H9 (cell line): Measurements from ENCODE around the gene TNPO1. TPM values are rescaled to one million over a fixed set of nuclear protein-coding genes. Genes with fewer than 3 reads are reported as not detected.

Source experiments
- DNase-seq: peaks from one replicate; pipeline ENCODE4 v3.0.0-alpha.2; 2017
- H2AFZ ChIP-seq: one replicate; pipeline ENCODE4 v1.6.1; 2013; ENCODE audit warnings: mild to moderate bottlenecking, low read length, control low read depth, moderate library complexity
- H2AK5ac ChIP-seq: 2 replicates; pipeline ENCODE4 v1.6.1; 2013; ENCODE audit warnings: low read length, control low read depth, mixed read lengths; ENCODE audit not compliant: insufficient read length
- H2BK120ac ChIP-seq: one replicate; pipeline ENCODE4 v1.6.1; 2013; ENCODE audit warnings: low read depth, mild to moderate bottlenecking, low read length, control low read depth, inconsistent platforms; ENCODE audit not compliant: poor library complexity, severe bottlenecking
- H2BK12ac ChIP-seq: 2 replicates; pipeline ENCODE4 v1.6.1; 2013; ENCODE audit warnings: low read length, control low read depth, mixed read lengths, low read depth; ENCODE audit not compliant: insufficient read length
- H2BK15ac ChIP-seq: 2 replicates; pipeline ENCODE4 v1.6.1; 2013; ENCODE audit warnings: low read depth, low read length, control low read depth
- H2BK20ac ChIP-seq: one replicate; pipeline ENCODE4 v1.6.1; 2013; ENCODE audit warnings: low read depth, mild to moderate bottlenecking, low read length, control low read depth, inconsistent platforms; ENCODE audit not compliant: poor library complexity, severe bottlenecking
- H2BK5ac ChIP-seq: 2 replicates; pipeline ENCODE4 v1.6.1; 2013; ENCODE audit warnings: low read length, control low read depth, mixed read lengths; ENCODE audit not compliant: insufficient read length
- H3K14ac ChIP-seq: 2 replicates; pipeline ENCODE4 v1.6.1; 2013; ENCODE audit warnings: low read length, control low read depth; ENCODE audit not compliant: insufficient read depth
- H3K18ac ChIP-seq: 2 replicates; pipeline ENCODE4 v1.6.1; 2013; ENCODE audit warnings: low read depth, mild to moderate bottlenecking, mixed read lengths, low read length, control low read depth; ENCODE audit not compliant: insufficient read length
- H3K23ac ChIP-seq: 2 replicates; pipeline ENCODE4 v1.6.1; 2013; ENCODE audit warnings: low read length, control low read depth, mixed read lengths, low read depth; ENCODE audit not compliant: insufficient read length
- H3K23me2 ChIP-seq: 2 replicates; pipeline ENCODE4 v1.6.1; 2013; ENCODE audit warnings: low read depth, mild to moderate bottlenecking, mixed read lengths, low read length, control low read depth; ENCODE audit not compliant: insufficient read length, poor library complexity, severe bottlenecking
- H3K27ac ChIP-seq: 2 replicates; pipeline ENCODE4 v1.5.1; 2013; ENCODE audit warnings: low read length, control low read depth, mixed read lengths, low read depth; ENCODE audit not compliant: insufficient read length
- H3K27me3 ChIP-seq: 2 replicates; pipeline ENCODE4 v1.6.1; 2013; ENCODE audit warnings: low read length, control low read depth, inconsistent platforms; ENCODE audit not compliant: insufficient read depth
- H3K4ac ChIP-seq: 2 replicates; pipeline ENCODE4 v1.6.1; 2013; ENCODE audit warnings: low read depth, mild to moderate bottlenecking, control low read depth, inconsistent platforms, low read length, moderate library complexity
- H3K4me1 ChIP-seq: 2 replicates; pipeline ENCODE4 v1.6.1; 2013; ENCODE audit warnings: low read length, control low read depth, inconsistent platforms; ENCODE audit not compliant: insufficient read depth
- H3K4me2 ChIP-seq: 2 replicates; pipeline ENCODE4 v1.6.1; 2013; ENCODE audit warnings: low read length, control low read depth, mixed read lengths; ENCODE audit not compliant: insufficient read length, insufficient read depth
- H3K56ac ChIP-seq: 2 replicates; pipeline ENCODE4 v1.6.1; 2013; ENCODE audit warnings: low read depth, mild to moderate bottlenecking, mixed read lengths, low read length, control low read depth; ENCODE audit not compliant: insufficient read length
- H3K79me1 ChIP-seq: 2 replicates; pipeline ENCODE4 v1.6.1; 2013; ENCODE audit warnings: low read depth, mild to moderate bottlenecking, moderate library complexity, low read length, control low read depth, inconsistent platforms; ENCODE audit not compliant: insufficient read depth, poor library complexity, severe bottlenecking
- H3K79me2 ChIP-seq: 2 replicates; pipeline ENCODE4 v1.6.1; 2013; ENCODE audit warnings: low read length, control low read depth, inconsistent platforms; ENCODE audit not compliant: insufficient read depth
- H3K9ac ChIP-seq: 2 replicates; pipeline ENCODE4 v1.6.1; 2013; ENCODE audit warnings: low read length, control low read depth, mixed read lengths; ENCODE audit not compliant: insufficient read length; ENCODE audit errors: extremely low read depth
- H3K9me3 ChIP-seq: one replicate; pipeline ENCODE4 v1.6.1; 2013; ENCODE audit warnings: low read depth, low read length, inconsistent platforms; ENCODE audit not compliant: control insufficient read depth
- H3T11ph ChIP-seq: one replicate; pipeline ENCODE4 v1.6.1; 2013; ENCODE audit warnings: mild to moderate bottlenecking, low read length, control low read depth, inconsistent platforms
- H4K20me1 ChIP-seq: one replicate; pipeline ENCODE4 v1.6.1; 2013; ENCODE audit not compliant: control insufficient read depth, insufficient read length, insufficient read depth
- H4K5ac ChIP-seq: 2 replicates; pipeline ENCODE4 v1.6.1; 2013; ENCODE audit warnings: low read depth, mild to moderate bottlenecking, mixed read lengths, low read length, control low read depth; ENCODE audit not compliant: insufficient read length
- H4K8ac ChIP-seq: replicated peaks from 2 replicates; pipeline ENCODE4 v1.6.1; 2013; ENCODE audit warnings: low read length, control low read depth, mixed read lengths, low read depth; ENCODE audit not compliant: insufficient read length
- H4K91ac ChIP-seq: 2 replicates; pipeline ENCODE4 v1.6.1; 2013; ENCODE audit warnings: low read depth, mild to moderate bottlenecking, moderate library complexity, mixed read lengths, low read length, control low read depth; ENCODE audit not compliant: insufficient read length
- H3K27ac Mint-ChIP-seq, 3 experiments: 2 replicates in 2 of 3; 3 replicates in 1 of 3; pipeline ENCODE4 v1.8.0; 2020 to 2021; ENCODE audit warnings: mixed read lengths in 3 of 3, mild to moderate bottlenecking in 1 of 3, moderate library complexity in 1 of 3
- H3K27me3 Mint-ChIP-seq: 2 replicates; pipeline ENCODE4 v1.8.0; 2021; ENCODE audit warnings: low read depth, mild to moderate bottlenecking, moderate library complexity, mixed read lengths
- H3K36me3 Mint-ChIP-seq, 3 experiments: 2 replicates in 2 of 3; 3 replicates in 1 of 3; pipeline ENCODE4 v1.8.0; 2020 to 2021; ENCODE audit warnings: low read depth in 3 of 3, mixed read lengths in 3 of 3; ENCODE audit not compliant: insufficient read depth in 1 of 3
- H3K4me1 Mint-ChIP-seq, 2 experiments: 2 replicates each; pipeline ENCODE4 v1.8.0; 2020; ENCODE audit warnings: mixed read lengths in 2 of 2
- H3K4me3 Mint-ChIP-seq, 2 experiments: 2 replicates in 1 of 2; 3 replicates in 1 of 2; pipeline ENCODE4 v1.8.0; 2020 to 2021; ENCODE audit warnings: mild to moderate bottlenecking in 2 of 2, mixed read lengths in 2 of 2, moderate library complexity in 1 of 2
- H3K9me3 Mint-ChIP-seq, 2 experiments: 2 replicates in 1 of 2; 3 replicates in 1 of 2; pipeline ENCODE4 v1.8.0; 2020; ENCODE audit warnings: mild to moderate bottlenecking in 2 of 2, mixed read lengths in 2 of 2, moderate library complexity in 1 of 2
- WGBS: extraction: QIAGEN DNeasy Blood & Tissue Kit; methylation state at CpG from one replicate; pipeline ENCODE4 v1.1.7; 2013; ENCODE audit warnings: missing lambda C conversion rate, low lambda C conversion rate, mixed read lengths; ENCODE audit not compliant: insufficient read length; ENCODE audit errors: extremely low coverage; 5-methylcytosine and 5-hydroxymethylcytosine counted together
- total RNA-seq: library from RNA; stranded (reverse); gene quantifications from 2 replicates; pipeline ENCODE4 v1.2.1, GENCODE V29; 2021
- TF ChIP-seq, protein P1 (sequence below): fragments of 200-600 bp; sonication (generic); conservative IDR thresholded peaks from 3 replicates; pipeline ENCODE4 v1.8.0; 2021; ENCODE audit warnings: antibody characterized with exemption, mild to moderate bottlenecking

Gene TNPO1
- total RNA-seq, 1 experiment from 2014 or later: 164 TPM

GRCh38 chr5:72814864-72815263 lies 1.6 kb upstream of the TNPO1 start:
- no peak overlapping the region for H2BK15ac ChIP-seq

More at GRCh38 chr5:72814864-72815263, 1.6 kb upstream of the TNPO1 start:
- H3K79me1 ChIP-seq: no peaks in the 10 kb centered on the region
- H3K4ac ChIP-seq: no peak overlapping the region
- no peak overlapping the region for H3K14ac ChIP-seq
- no peak overlapping the region for H3K56ac ChIP-seq
- no peaks in the 10 kb centered on the region for H3K27me3 ChIP-seq
- H2BK12ac ChIP-seq: no peak overlapping the region
- no peak overlapping the region for H3T11ph ChIP-seq
- no peak overlapping the region for H3K18ac ChIP-seq
- H4K20me1 ChIP-seq: no peaks in the 10 kb centered on the region
- no peak overlapping the region for H3K4me3 Mint-ChIP-seq
- H3K27ac Mint-ChIP-seq: no peak overlapping the region
- TF ChIP-seq, protein P1, sequence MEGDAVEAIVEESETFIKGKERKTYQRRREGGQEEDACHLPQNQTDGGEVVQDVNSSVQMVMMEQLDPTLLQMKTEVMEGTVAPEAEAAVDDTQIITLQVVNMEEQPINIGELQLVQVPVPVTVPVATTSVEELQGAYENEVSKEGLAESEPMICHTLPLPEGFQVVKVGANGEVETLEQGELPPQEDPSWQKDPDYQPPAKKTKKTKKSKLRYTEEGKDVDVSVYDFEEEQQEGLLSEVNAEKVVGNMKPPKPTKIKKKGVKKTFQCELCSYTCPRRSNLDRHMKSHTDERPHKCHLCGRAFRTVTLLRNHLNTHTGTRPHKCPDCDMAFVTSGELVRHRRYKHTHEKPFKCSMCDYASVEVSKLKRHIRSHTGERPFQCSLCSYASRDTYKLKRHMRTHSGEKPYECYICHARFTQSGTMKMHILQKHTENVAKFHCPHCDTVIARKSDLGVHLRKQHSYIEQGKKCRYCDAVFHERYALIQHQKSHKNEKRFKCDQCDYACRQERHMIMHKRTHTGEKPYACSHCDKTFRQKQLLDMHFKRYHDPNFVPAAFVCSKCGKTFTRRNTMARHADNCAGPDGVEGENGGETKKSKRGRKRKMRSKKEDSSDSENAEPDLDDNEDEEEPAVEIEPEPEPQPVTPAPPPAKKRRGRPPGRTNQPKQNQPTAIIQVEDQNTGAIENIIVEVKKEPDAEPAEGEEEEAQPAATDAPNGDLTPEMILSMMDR: no peak
- no peak overlapping the region for H2BK5ac ChIP-seq
- no peaks in the 10 kb centered on the region; a peak in 2 of 5 replicates for H3K9me3 Mint-ChIP-seq
- H3K4me1 Mint-ChIP-seq: peaks cover 22 to 26% of the 10 kb centered on the region in 2 experiments
- no peak overlapping the region for H3K23ac ChIP-seq
- no peak overlapping the region for H4K8ac ChIP-seq
- H2BK120ac ChIP-seq: no peak overlapping the region
- no CpG with 5 or more reads among the region's 1 CpG for WGBS
- H3K9me3 ChIP-seq: no peaks in the 10 kb centered on the region
- H4K5ac ChIP-seq: no peak overlapping the region
- no peaks in the 10 kb centered on the region; the same call in 1 of the 2 replicates for H3K4me1 ChIP-seq
- no peak overlapping the region for H3K9ac ChIP-seq
- no peaks in the 10 kb centered on the region; the same call in 1 of the 2 replicates for H3K79me2 ChIP-seq
- no peak for DNase-seq
- H2BK20ac ChIP-seq: no peak overlapping the region
- H3K4me2 ChIP-seq: no peak overlapping the region
- no peak overlapping the region for H2AFZ ChIP-seq
- H2AK5ac ChIP-seq: no peak overlapping the region
- no peaks in the 10 kb centered on the region for H3K36me3 Mint-ChIP-seq
- peaks cover 6% of the 10 kb centered on the region for H3K23me2 ChIP-seq
- H3K27me3 Mint-ChIP-seq: no peaks in the 10 kb centered on the region; the same call in 1 of the 2 replicates
- H3K27ac ChIP-seq: no peak overlapping the region
- no peak overlapping the region for H4K91ac ChIP-seq
